Effector memory CD4-positive, alpha-beta T cell (primary cell): ENCODE results near the gene COL4A4.

Experiments
- DNase-seq, 3 donors: peaks; one replicate each; pipeline ENCODE4 v3.0.0-alpha.2; 2020
- H3K27ac ChIP-seq: 2 replicates; pipeline ENCODE4 v1.7.0; 2013; ENCODE audit warnings: mild to moderate bottlenecking, low read length, moderate library complexity; ENCODE audit not compliant: insufficient read depth, poor library complexity, severe bottlenecking
- H3K27me3 ChIP-seq: replicated peaks from 2 replicates; pipeline ENCODE4 v1.7.0; 2013; ENCODE audit warnings: mild to moderate bottlenecking, low read length; ENCODE audit not compliant: insufficient read depth, control insufficient read depth, poor library complexity, severe bottlenecking
- H3K36me3 ChIP-seq: 2 replicates; pipeline ENCODE4 v1.7.0; 2013; ENCODE audit warnings: mild to moderate bottlenecking, low read length, moderate library complexity; ENCODE audit not compliant: control insufficient read depth, insufficient read depth
- H3K4me1 ChIP-seq: 2 replicates; pipeline ENCODE4 v1.7.0; 2013; ENCODE audit warnings: low read length, mild to moderate bottlenecking; ENCODE audit not compliant: control insufficient read depth, insufficient read depth, poor library complexity, severe bottlenecking
- H3K4me3 ChIP-seq: 2 replicates; pipeline ENCODE4 v1.7.0; 2013; ENCODE audit warnings: low read length, low read depth, mild to moderate bottlenecking; ENCODE audit not compliant: insufficient read depth, poor library complexity, severe bottlenecking
- H3K9me3 ChIP-seq: 2 replicates; pipeline ENCODE4 v1.7.0; 2013; ENCODE audit warnings: mild to moderate bottlenecking, low read length, moderate library complexity; ENCODE audit not compliant: control insufficient read depth

The COL4A4 gene

DNA sequence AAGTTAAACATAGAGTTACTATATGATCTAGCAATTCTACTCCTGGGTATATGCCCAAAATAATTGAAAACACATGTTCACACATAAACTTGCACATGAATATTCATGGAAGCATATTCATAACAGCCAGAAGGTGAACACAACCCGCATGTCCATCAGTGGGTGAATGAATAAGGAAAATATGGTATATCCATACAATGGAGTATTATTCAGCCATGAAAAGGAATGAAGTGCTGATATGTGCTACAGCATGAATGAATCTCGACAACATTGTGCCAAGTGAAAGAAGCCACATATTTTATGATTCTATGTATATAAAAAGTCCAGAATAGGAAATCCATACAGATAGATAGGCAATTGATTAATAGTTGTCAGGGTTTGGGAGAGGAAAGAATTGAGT, 15.9 kb downstream of the COL4A4 start:
- H3K27me3 ChIP-seq: peaks cover 3% of the 10 kb centered on the region
- no peak overlapping the region for H3K4me3 ChIP-seq
- H3K4me1 ChIP-seq: no peaks in the 10 kb centered on the region
- no peak overlapping the region for H3K27ac ChIP-seq
- DNase-seq: no peak
- no peaks in the 10 kb centered on the region for H3K9me3 ChIP-seq
- H3K36me3 ChIP-seq: no peaks in the 10 kb centered on the region

- H3K4me3 ChIP-seq: no peak overlapping the region
- no peak for DNase-seq
- no peaks in the 10 kb centered on the region for H3K4me1 ChIP-seq
Observed at GRCh38 chr2:227147023-227147422, 17.0 kb downstream of the COL4A4 start.

GRCh38 chr2:227146456-227146855, 17.5 kb downstream of the COL4A4 start:
- DNase-seq: no peak
- H3K27me3 ChIP-seq: no peaks in the 10 kb centered on the region
- no peaks in the 10 kb centered on the region for H3K4me1 ChIP-seq
- H3K36me3 ChIP-seq: no peaks in the 10 kb centered on the region
- H3K4me3 ChIP-seq: no peak overlapping the region
- H3K9me3 ChIP-seq: no peaks in the 10 kb centered on the region
- H3K27ac ChIP-seq: no peak overlapping the region

More at GRCh38 chr2:227147023-227147422, 17.0 kb downstream of the COL4A4 start:
- H3K27me3 ChIP-seq: no peaks in the 10 kb centered on the region
- no peak overlapping the region for H3K27ac ChIP-seq
- H3K9me3 ChIP-seq: no peaks in the 10 kb centered on the region
- H3K36me3 ChIP-seq: no peaks in the 10 kb centered on the region

- Histone ChIP-seq H3K4me1 (no peaks in the 10 kb centered on the region), H3K27me3 (no peaks in the 10 kb centered on the region), H3K36me3 (no peaks in the 10 kb centered on the region), H3K9me3 (no peaks in the 10 kb centered on the region), H3K4me3 (no peak overlapping the region), H3K27ac (no peak overlapping the region)
- DNase-seq: no peak
Observed at GRCh38 chr2:227143895-227144294, 20.1 kb downstream of the COL4A4 start.

GRCh38 chr2:227141301-227141700, 22.7 kb downstream of the COL4A4 start:
- Histone ChIP-seq H3K36me3 (no peaks in the 10 kb centered on the region), H3K4me3 (no peak overlapping the region), H3K27ac (no peak overlapping the region), H3K27me3 (no peaks in the 10 kb centered on the region), H3K4me1 (no peaks in the 10 kb centered on the region), H3K9me3 (no peaks in the 10 kb centered on the region)
- DNase-seq: no peak

DNA sequence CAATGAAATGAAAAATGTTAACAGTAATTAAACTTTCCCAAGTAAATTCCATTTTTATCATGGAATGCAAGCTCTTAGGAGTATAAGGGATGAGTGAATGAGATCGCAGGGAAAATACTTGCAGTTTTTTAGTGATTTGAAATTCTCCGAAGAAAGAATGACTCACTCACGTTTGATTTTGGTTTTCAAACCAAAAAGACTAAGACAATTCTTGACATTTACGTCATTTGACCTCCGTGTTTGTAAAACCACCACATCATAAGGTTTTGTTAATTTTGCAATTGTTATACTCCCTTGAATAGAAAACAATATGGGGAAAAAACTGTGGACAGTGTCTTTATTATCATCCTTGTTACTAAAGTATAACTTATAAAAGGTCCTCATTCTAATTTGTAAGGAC, 29.4 kb downstream of the COL4A4 start:
- Histone ChIP-seq H3K9me3 (no peaks in the 10 kb centered on the region), H3K27ac (no peak overlapping the region), H3K4me1 (no peaks in the 10 kb centered on the region), H3K4me3 (no peak overlapping the region), H3K27me3 (no peaks in the 10 kb centered on the region), H3K36me3 (no peaks in the 10 kb centered on the region)
- no peak for DNase-seq

DNA sequence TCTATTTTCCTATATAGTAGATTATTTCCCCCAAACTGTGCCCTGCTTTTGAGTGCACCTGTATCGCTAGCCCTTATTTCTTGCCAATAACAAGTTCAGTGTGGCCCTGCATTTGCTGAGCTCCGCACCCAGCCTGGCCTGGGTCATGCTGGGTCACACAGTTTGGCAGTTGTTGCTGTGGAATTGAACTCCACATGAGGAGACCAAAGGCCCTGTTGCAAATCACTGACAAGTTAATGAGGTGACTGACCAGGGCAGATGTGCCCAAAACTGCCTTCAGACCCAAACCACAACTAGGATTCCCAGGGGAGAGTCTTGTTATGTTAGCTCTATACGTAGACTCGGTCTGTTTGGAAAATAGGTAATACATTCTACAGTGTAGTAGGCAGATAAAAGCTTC, 31.0 kb downstream of the COL4A4 start:
- H3K27ac ChIP-seq: no peak overlapping the region
- H3K4me1 ChIP-seq: no peaks in the 10 kb centered on the region
- no peaks in the 10 kb centered on the region for H3K36me3 ChIP-seq
- no peak overlapping the region for H3K4me3 ChIP-seq
- H3K9me3 ChIP-seq: no peaks in the 10 kb centered on the region
- no peaks in the 10 kb centered on the region for H3K27me3 ChIP-seq
- DNase-seq: no peak

DNA sequence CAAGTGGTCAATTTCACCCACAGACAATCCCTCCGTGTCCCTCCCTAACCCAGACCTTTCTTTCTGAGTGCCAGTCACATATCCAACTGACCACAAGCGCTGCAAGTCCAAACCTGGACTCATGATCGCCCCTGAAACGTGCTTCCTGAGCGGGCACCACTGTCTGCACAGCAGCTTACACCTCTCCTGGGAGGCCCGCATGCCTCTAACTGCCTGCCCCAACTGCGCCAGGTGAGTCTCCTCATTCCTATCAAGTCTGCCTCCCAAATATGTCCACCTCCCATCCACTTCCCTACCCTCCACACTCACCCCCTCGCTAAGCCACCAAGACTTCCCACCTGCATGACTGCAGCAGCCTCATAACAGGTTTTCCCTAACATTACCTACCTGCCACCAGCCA, 33.4 kb downstream of the COL4A4 start:
- no peaks in the 10 kb centered on the region for H3K4me1 ChIP-seq
- peaks cover 4% of the 10 kb centered on the region for H3K27me3 ChIP-seq
- H3K9me3 ChIP-seq: no peaks in the 10 kb centered on the region
- no peak for DNase-seq
- no peaks in the 10 kb centered on the region for H3K36me3 ChIP-seq
- H3K27ac ChIP-seq: no peak overlapping the region
- H3K4me3 ChIP-seq: no peak overlapping the region

DNA sequence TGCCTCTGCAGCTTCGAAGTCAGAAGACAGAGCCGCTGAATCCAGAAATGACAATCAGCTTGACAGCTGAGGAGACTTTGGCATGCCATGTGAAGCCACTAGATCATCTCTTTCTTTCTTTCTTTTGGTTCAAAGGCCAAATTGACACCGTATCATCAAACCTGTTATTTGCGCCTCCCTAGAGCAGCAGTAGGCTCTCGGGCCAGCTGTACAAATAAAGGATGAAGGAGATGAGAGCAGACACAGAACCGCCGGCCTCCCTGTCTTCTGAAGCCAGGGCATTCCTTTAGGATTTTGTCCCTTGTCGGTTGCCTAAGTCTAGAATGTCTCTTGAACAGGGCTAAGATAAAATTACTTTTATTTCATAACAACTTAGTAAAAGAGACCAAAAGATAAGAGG, 36.8 kb downstream of the COL4A4 start:
- Histone ChIP-seq H3K27ac (no peak overlapping the region), H3K4me1 (no peaks in the 10 kb centered on the region), H3K36me3 (no peaks in the 10 kb centered on the region), H3K4me3 (no peak overlapping the region), H3K27me3 (peaks cover 4% of the 10 kb centered on the region), H3K9me3 (no peaks in the 10 kb centered on the region)
- no peak for DNase-seq

- Histone ChIP-seq H3K4me1 (no peaks in the 10 kb centered on the region), H3K36me3 (no peaks in the 10 kb centered on the region), H3K27me3 (peaks cover 4% of the 10 kb centered on the region), H3K9me3 (no peaks in the 10 kb centered on the region), H3K27ac (no peak overlapping the region), H3K4me3 (no peak overlapping the region)
- no peak for DNase-seq
Observed at GRCh38 chr2:227125506-227125905, 38.5 kb downstream of the COL4A4 start.

GRCh38 chr2:227124811-227125210, 39.2 kb downstream of the COL4A4 start:
- H3K27ac ChIP-seq: no peak overlapping the region
- no peaks in the 10 kb centered on the region for H3K9me3 ChIP-seq
- no peak for DNase-seq
- H3K36me3 ChIP-seq: no peaks in the 10 kb centered on the region
- peaks cover 4% of the 10 kb centered on the region for H3K27me3 ChIP-seq
- no peaks in the 10 kb centered on the region for H3K4me1 ChIP-seq
- H3K4me3 ChIP-seq: no peak overlapping the region
